ENCODE results near the gene WASHC3.

Gene WASHC3

GRCh38 chr12:102029141-102029540 is 32.6 kb downstream of the WASHC3 start:
- no peaks in the 10 kb centered on the region for H3F3A ChIP-seq (ENCODE audit: control insufficient read depth, insufficient read depth)
- H4K20me1 ChIP-seq (ENCODE audit: control insufficient read depth, insufficient read depth, low read depth, low read length), result no peaks in the 10 kb centered on the region
- no peaks in the 10 kb centered on the region for H3K9me2 ChIP-seq (replicated peaks; ENCODE audit: control insufficient read depth, low read length)
- TF ChIP-seq EZH2phosphoT487 (IDR thresholded peaks at IDR 0.05; ENCODE audit: borderline replicate concordance, low read length) (no peak), CTCF (IDR thresholded peaks at IDR 0.05; ENCODE audit: low read depth, low read length, poor library complexity, severe bottlenecking) (no peak)
- no peaks in the 10 kb centered on the region for H3K27me3 ChIP-seq (ENCODE audit: control insufficient read depth, low read length)
- H3K4me1 ChIP-seq (ENCODE audit: control insufficient read depth, low read length), result no peaks in the 10 kb centered on the region
- H3K36me3 ChIP-seq (ENCODE audit: control insufficient read depth, low read length), result peaks cover 13% of the 10 kb centered on the region
- H3K79me2 ChIP-seq (ENCODE audit: control insufficient read depth, low read length), result no peaks in the 10 kb centered on the region
- H3K27ac ChIP-seq (ENCODE audit: low read depth, low read length), result no peak overlapping the region
- no peaks in the 10 kb centered on the region for H3K9me3 ChIP-seq (ENCODE audit: control insufficient read depth, insufficient read depth, low read length)
- no peak overlapping the region for H3K4me3 ChIP-seq (ENCODE audit: low read length)
- H3K4me2 ChIP-seq (ENCODE audit: low read length), result no peak overlapping the region

DNA sequence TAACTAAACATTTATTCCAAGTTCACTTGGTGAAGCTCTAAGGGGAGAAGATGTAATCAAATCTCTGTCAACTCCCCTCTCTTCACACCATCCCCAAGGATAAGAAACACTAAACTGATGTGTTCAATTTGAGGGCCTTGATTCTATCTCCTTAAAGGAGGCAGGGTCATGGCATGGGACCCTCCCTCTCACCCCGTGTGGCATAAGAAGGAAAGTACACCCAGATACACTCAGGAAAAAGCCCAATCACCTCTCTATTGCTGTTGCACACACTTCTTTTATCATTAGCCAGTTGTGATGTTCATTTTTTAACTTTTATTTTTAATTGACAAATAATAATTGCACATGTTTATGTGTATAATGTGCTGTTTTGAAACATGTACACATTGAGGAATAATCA is 35.1 kb downstream of the WASHC3 start:
- Histone ChIP-seq H3F3A (ENCODE audit: control insufficient read depth, insufficient read depth) (no peaks in the 10 kb centered on the region), H3K4me1 (ENCODE audit: control insufficient read depth, low read length) (no peaks in the 10 kb centered on the region), H3K4me2 (ENCODE audit: low read length) (no peak overlapping the region), H3K9me3 (ENCODE audit: control insufficient read depth, insufficient read depth, low read length) (no peaks in the 10 kb centered on the region), H4K20me1 (ENCODE audit: control insufficient read depth, insufficient read depth, low read depth, low read length) (no peaks in the 10 kb centered on the region), H3K36me3 (ENCODE audit: control insufficient read depth, low read length) (peaks cover 13% of the 10 kb centered on the region), H3K27me3 (ENCODE audit: control insufficient read depth, low read length) (no peaks in the 10 kb centered on the region), H3K27ac (ENCODE audit: low read depth, low read length) (no peak overlapping the region), H3K4me3 (ENCODE audit: low read length) (no peak overlapping the region), H3K9me2 (replicated peaks; ENCODE audit: control insufficient read depth, low read length) (no peaks in the 10 kb centered on the region), H3K79me2 (ENCODE audit: control insufficient read depth, low read length) (no peaks in the 10 kb centered on the region)
- TF ChIP-seq CTCF (IDR thresholded peaks at IDR 0.05; ENCODE audit: low read depth, low read length, poor library complexity, severe bottlenecking), result no peak

DNA sequence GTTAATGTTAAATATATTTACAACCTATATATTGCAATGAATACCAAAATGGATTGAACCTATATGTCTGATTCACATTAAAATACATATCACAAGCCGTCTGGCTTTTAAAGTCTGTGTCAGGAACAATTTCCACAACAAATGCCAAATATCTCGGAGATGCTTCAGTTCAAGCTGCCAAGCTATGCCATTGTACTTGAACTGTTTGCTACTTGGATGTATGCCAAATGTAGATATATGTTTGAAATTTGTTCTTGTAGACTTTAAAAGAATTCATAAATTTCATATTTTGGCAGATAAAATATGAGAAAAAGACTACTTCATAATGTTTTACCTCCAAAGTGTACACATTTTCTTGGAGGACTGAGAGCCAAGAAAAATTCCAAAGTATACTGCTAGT is 37.0 kb downstream of the WASHC3 start:
- H3F3A ChIP-seq (ENCODE audit: control insufficient read depth, insufficient read depth), result no peaks in the 10 kb centered on the region
- H3K4me3 ChIP-seq (ENCODE audit: low read length), result no peak overlapping the region
- H3K9me3 ChIP-seq (ENCODE audit: control insufficient read depth, insufficient read depth, low read length), result no peaks in the 10 kb centered on the region
- H3K4me1 ChIP-seq (ENCODE audit: control insufficient read depth, low read length), result no peaks in the 10 kb centered on the region
- no peaks in the 10 kb centered on the region for H3K27me3 ChIP-seq (ENCODE audit: control insufficient read depth, low read length)
- H3K27ac ChIP-seq (ENCODE audit: low read depth, low read length), result no peak overlapping the region
- no peaks in the 10 kb centered on the region for H3K79me2 ChIP-seq (ENCODE audit: control insufficient read depth, low read length)
- TF ChIP-seq EZH2phosphoT487 (IDR thresholded peaks at IDR 0.05; ENCODE audit: borderline replicate concordance, low read length), result no peak
- TF ChIP-seq CTCF (IDR thresholded peaks at IDR 0.05; ENCODE audit: low read depth, low read length, poor library complexity, severe bottlenecking), result no peak
- H3K36me3 ChIP-seq (ENCODE audit: control insufficient read depth, low read length), result peaks cover 13% of the 10 kb centered on the region
- H3K9me2 ChIP-seq (replicated peaks; ENCODE audit: control insufficient read depth, low read length), result no peaks in the 10 kb centered on the region
- H4K20me1 ChIP-seq (ENCODE audit: control insufficient read depth, insufficient read depth, low read depth, low read length), result no peaks in the 10 kb centered on the region
- no peak overlapping the region for H3K4me2 ChIP-seq (ENCODE audit: low read length)
